HEK293 (cell line): Measurements from ENCODE around the gene PLEKHA7.

Source experiments
- EGR2 ChIP-seq: fragments of 450-650 bp; formaldehyde crosslinking; IDR thresholded peaks from 2 replicates; pipeline ENCODE4 v1.5.1; 2016; ENCODE audit warnings: low read depth, missing biosample characterization, missing genetic modification characterization
- HOXD13 ChIP-seq: sonication (generic); formaldehyde crosslinking; IDR thresholded peaks from 2 replicates; pipeline ENCODE4 v1.8.0; 2022; ENCODE audit warnings: missing genetic modification reagents, borderline replicate concordance
- OVOL3 ChIP-seq: fragments of 450-650 bp; formaldehyde crosslinking; IDR thresholded peaks from 2 replicates; pipeline ENCODE4 v1.5.1; 2016; ENCODE audit warnings: missing biosample characterization, missing genetic modification characterization
- SCRT2 ChIP-seq: fragments of 450-650 bp; formaldehyde crosslinking; IDR thresholded peaks from 2 replicates; pipeline ENCODE4 v1.5.1; 2016; ENCODE audit warnings: missing biosample characterization, missing genetic modification characterization
- ZFP37 ChIP-seq: fragments of 450-650 bp; formaldehyde crosslinking; IDR thresholded peaks from 2 replicates; pipeline ENCODE4 v1.5.1; 2016; ENCODE audit warnings: missing biosample characterization, missing genetic modification characterization
- ZNF114 ChIP-seq: fragments of 450-650 bp; formaldehyde crosslinking; IDR thresholded peaks from 2 replicates; pipeline ENCODE4 v1.5.0; 2017; ENCODE audit warnings: missing biosample characterization, missing genetic modification characterization
- ZNF138 ChIP-seq: fragments of 450-650 bp; formaldehyde crosslinking; IDR thresholded peaks from 2 replicates; pipeline ENCODE4 v1.5.1; 2016; ENCODE audit warnings: missing biosample characterization, missing genetic modification characterization, borderline replicate concordance
- ZNF146 ChIP-seq: fragments of 450-650 bp; formaldehyde crosslinking; IDR thresholded peaks from 2 replicates; pipeline ENCODE4 v1.5.1; 2016; ENCODE audit warnings: missing biosample characterization, missing genetic modification characterization
- ZNF155 ChIP-seq: fragments of 450-650 bp; formaldehyde crosslinking; IDR thresholded peaks from 2 replicates; pipeline ENCODE4 v1.5.1; 2016; ENCODE audit warnings: missing biosample characterization, missing genetic modification characterization
- ZNF174 ChIP-seq: fragments of 450-650 bp; formaldehyde crosslinking; IDR thresholded peaks from 2 replicates; pipeline ENCODE4 v1.5.0; 2017; ENCODE audit warnings: missing biosample characterization, mild to moderate bottlenecking, missing genetic modification characterization
- ZNF18 ChIP-seq: fragments of 450-650 bp; formaldehyde crosslinking; IDR thresholded peaks from 2 replicates; pipeline ENCODE4 v1.5.1; 2016; ENCODE audit warnings: missing biosample characterization, missing genetic modification characterization
- ZNF23 ChIP-seq: fragments of 450-650 bp; formaldehyde crosslinking; IDR thresholded peaks from 2 replicates; pipeline ENCODE4 v1.5.1; 2016; ENCODE audit warnings: missing biosample characterization, missing genetic modification characterization, borderline replicate concordance
- ZNF280D ChIP-seq: fragments of 450-650 bp; formaldehyde crosslinking; IDR thresholded peaks from 2 replicates; pipeline ENCODE4 v1.5.1; 2016; ENCODE audit warnings: missing biosample characterization, missing genetic modification characterization
- ZNF341 ChIP-seq: fragments of 450-650 bp; formaldehyde crosslinking; IDR thresholded peaks from 2 replicates; pipeline ENCODE4; 2016; ENCODE audit warnings: low read depth, missing biosample characterization, missing genetic modification characterization
- ZNF37A ChIP-seq: fragments of 450-650 bp; IDR thresholded peaks from 2 replicates; pipeline ENCODE4 v1.5.1; 2018; ENCODE audit warnings: missing biosample characterization, missing genetic modification characterization
- ZNF433 ChIP-seq: fragments of 450-650 bp; formaldehyde crosslinking; IDR thresholded peaks from 2 replicates; pipeline ENCODE4 v1.5.1; 2016; ENCODE audit warnings: missing biosample characterization, missing genetic modification characterization, low read depth
- ZNF473 ChIP-seq: fragments of 450-650 bp; formaldehyde crosslinking; IDR thresholded peaks from 2 replicates; pipeline ENCODE4 v1.5.1; 2017; ENCODE audit warnings: missing biosample characterization, missing genetic modification characterization
- ZNF488 ChIP-seq: fragments of 450-650 bp; formaldehyde crosslinking; IDR thresholded peaks from 2 replicates; pipeline ENCODE4 v1.5.1; 2016; ENCODE audit warnings: missing biosample characterization, missing genetic modification characterization
- ZNF544 ChIP-seq: fragments of 450-650 bp; formaldehyde crosslinking; IDR thresholded peaks from 2 replicates; pipeline ENCODE4 v1.5.0; 2017; ENCODE audit warnings: missing biosample characterization, missing genetic modification characterization
- ZNF558 ChIP-seq: fragments of 450-650 bp; formaldehyde crosslinking; IDR thresholded peaks from 2 replicates; pipeline ENCODE4 v1.5.1; 2016; ENCODE audit warnings: missing biosample characterization, missing genetic modification characterization
- ZNF600 ChIP-seq: fragments of 450-650 bp; formaldehyde crosslinking; IDR thresholded peaks from 2 replicates; pipeline ENCODE4 v1.5.1; 2016; ENCODE audit warnings: missing biosample characterization, missing genetic modification characterization
- ZNF610 ChIP-seq: fragments of 450-650 bp; formaldehyde crosslinking; IDR thresholded peaks from 2 replicates; pipeline ENCODE4 v1.5.1; 2016; ENCODE audit warnings: missing biosample characterization, missing genetic modification characterization, borderline replicate concordance
- ZNF664 ChIP-seq: fragments of 450-650 bp; formaldehyde crosslinking; IDR thresholded peaks from 2 replicates; pipeline ENCODE4 v1.5.1; 2016; ENCODE audit warnings: missing biosample characterization, missing genetic modification characterization
- TF ChIP-seq, protein P1 (sequence below): fragments of 450-650 bp; formaldehyde crosslinking; IDR thresholded peaks from 2 replicates; pipeline ENCODE4 v1.5.1; 2016; ENCODE audit warnings: missing biosample characterization, missing genetic modification characterization
- TF ChIP-seq, protein P2 (sequence below): fragments of 450-650 bp; formaldehyde crosslinking; IDR thresholded peaks from 2 replicates; pipeline ENCODE4 v1.5.1; 2017; ENCODE audit warnings: missing biosample characterization, missing genetic modification characterization
- TF ChIP-seq, protein P3 (sequence below): fragments of 450-650 bp; formaldehyde crosslinking; IDR thresholded peaks from 2 replicates; pipeline ENCODE4 v1.5.1; 2017; ENCODE audit warnings: missing biosample characterization, missing genetic modification characterization
- TF ChIP-seq, protein P4 (sequence below): fragments of 450-650 bp; formaldehyde crosslinking; IDR thresholded peaks from 2 replicates; pipeline ENCODE4 v1.5.1; 2016; ENCODE audit warnings: missing biosample characterization, missing genetic modification characterization

The PLEKHA7 gene

GRCh38 chr11:17014833-17015626, 816 bp upstream of the PLEKHA7 start (continued):
- TF ChIP-seq, protein P1, sequence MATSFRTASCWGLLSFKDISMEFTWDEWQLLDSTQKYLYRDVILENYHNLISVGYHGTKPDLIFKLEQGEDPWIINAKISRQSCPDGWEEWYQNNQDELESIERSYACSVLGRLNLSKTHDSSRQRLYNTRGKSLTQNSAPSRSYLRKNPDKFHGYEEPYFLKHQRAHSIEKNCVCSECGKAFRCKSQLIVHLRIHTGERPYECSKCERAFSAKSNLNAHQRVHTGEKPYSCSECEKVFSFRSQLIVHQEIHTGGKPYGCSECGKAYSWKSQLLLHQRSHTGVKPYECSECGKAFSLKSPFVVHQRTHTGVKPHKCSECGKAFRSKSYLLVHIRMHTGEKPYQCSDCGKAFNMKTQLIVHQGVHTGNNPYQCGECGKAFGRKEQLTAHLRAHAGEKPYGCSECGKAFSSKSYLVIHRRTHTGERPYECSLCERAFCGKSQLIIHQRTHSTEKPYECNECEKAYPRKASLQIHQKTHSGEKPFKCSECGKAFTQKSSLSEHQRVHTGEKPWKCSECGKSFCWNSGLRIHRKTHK (tag by site-specific recombination): no peak
- TF ChIP-seq ZNF600 (tag by site-specific recombination) (no peak), ZNF341 (tag by site-specific recombination) (peak; percentile 86), ZNF544 (tag by site-specific recombination) (no peak), ZNF138 (tag by site-specific recombination) (no peak), ZNF610 (tag by site-specific recombination) (no peak), ZNF18 (tag by site-specific recombination) (no peak), ZNF558 (tag by site-specific recombination) (no peak), ZNF488 (tag by site-specific recombination) (no peak), ZNF174 (tag by site-specific recombination) (no peak), HOXD13 (CRISPR knock-in tag) (no peak), EGR2 (tag by site-specific recombination) (no peak), ZNF280D (no peak), ZNF23 (tag by site-specific recombination) (no peak), ZNF146 (no peak), ZNF37A (tag by site-specific recombination) (no peak), ZNF155 (no peak), ZNF433 (tag by site-specific recombination) (no peak), ZFP37 (tag by site-specific recombination) (no peak), OVOL3 (tag by site-specific recombination) (no peak), SCRT2 (tag by site-specific recombination) (no peak), ZNF114 (tag by site-specific recombination) (no peak), ZNF473 (tag by site-specific recombination) (no peak), ZNF664 (tag by site-specific recombination) (peak; percentile 91)
- TF ChIP-seq, protein P2, sequence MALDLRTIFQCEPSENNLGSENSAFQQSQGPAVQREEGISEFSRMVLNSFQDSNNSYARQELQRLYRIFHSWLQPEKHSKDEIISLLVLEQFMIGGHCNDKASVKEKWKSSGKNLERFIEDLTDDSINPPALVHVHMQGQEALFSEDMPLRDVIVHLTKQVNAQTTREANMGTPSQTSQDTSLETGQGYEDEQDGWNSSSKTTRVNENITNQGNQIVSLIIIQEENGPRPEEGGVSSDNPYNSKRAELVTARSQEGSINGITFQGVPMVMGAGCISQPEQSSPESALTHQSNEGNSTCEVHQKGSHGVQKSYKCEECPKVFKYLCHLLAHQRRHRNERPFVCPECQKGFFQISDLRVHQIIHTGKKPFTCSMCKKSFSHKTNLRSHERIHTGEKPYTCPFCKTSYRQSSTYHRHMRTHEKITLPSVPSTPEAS (tag by site-specific recombination): no peak
- TF ChIP-seq, protein P3, sequence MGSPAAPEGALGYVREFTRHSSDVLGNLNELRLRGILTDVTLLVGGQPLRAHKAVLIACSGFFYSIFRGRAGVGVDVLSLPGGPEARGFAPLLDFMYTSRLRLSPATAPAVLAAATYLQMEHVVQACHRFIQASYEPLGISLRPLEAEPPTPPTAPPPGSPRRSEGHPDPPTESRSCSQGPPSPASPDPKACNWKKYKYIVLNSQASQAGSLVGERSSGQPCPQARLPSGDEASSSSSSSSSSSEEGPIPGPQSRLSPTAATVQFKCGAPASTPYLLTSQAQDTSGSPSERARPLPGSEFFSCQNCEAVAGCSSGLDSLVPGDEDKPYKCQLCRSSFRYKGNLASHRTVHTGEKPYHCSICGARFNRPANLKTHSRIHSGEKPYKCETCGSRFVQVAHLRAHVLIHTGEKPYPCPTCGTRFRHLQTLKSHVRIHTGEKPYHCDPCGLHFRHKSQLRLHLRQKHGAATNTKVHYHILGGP (tag by site-specific recombination): no peak
- TF ChIP-seq, protein P4, sequence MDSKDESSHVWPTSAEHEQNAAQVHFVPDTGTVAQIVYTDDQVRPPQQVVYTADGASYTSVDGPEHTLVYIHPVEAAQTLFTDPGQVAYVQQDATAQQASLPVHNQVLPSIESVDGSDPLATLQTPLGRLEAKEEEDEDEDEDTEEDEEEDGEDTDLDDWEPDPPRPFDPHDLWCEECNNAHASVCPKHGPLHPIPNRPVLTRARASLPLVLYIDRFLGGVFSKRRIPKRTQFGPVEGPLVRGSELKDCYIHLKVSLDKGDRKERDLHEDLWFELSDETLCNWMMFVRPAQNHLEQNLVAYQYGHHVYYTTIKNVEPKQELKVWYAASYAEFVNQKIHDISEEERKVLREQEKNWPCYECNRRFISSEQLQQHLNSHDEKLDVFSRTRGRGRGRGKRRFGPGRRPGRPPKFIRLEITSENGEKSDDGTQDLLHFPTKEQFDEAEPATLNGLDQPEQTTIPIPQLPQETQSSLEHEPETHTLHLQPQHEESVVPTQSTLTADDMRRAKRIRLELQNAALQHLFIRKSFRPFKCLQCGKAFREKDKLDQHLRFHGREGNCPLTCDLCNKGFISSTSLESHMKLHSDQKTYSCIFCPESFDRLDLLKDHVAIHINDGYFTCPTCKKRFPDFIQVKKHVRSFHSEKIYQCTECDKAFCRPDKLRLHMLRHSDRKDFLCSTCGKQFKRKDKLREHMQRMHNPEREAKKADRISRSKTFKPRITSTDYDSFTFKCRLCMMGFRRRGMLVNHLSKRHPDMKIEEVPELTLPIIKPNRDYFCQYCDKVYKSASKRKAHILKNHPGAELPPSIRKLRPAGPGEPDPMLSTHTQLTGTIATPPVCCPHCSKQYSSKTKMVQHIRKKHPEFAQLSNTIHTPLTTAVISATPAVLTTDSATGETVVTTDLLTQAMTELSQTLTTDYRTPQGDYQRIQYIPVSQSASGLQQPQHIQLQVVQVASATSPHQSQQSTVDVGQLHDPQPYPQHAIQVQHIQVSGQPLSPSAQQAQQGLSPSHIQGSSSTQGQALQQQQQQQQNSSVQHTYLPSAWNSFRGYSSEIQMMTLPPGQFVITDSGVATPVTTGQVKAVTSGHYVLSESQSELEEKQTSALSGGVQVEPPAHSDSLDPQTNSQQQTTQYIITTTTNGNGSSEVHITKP (tag by site-specific recombination): peak; percentile 54
